HepG2 (cell line): ENCODE results near the gene LANCL1. TPM values are rescaled to one million over a fixed set of nuclear protein-coding genes. Genes with fewer than 3 reads are reported as not detected.

Experiments
- CENPT ChIP-seq: sonication (generic); formaldehyde crosslinking; IDR thresholded peaks from 2 replicates; pipeline ENCODE4 v1.8.0; 2022; ENCODE audit warnings: low read depth, mild to moderate bottlenecking, moderate library complexity, missing genetic modification reagents
- ERF ChIP-seq: IDR thresholded peaks from 2 replicates; pipeline ENCODE4 v1.6.1; 2018; ENCODE audit warnings: missing biosample characterization, missing genetic modification reagents
- FOXJ3 ChIP-seq: sonication (generic); formaldehyde crosslinking; IDR thresholded peaks from 2 replicates; pipeline ENCODE4 v1.4.0; 2020; ENCODE audit warnings: missing genetic modification reagents, mild to moderate bottlenecking, borderline replicate concordance
- FOXP1 ChIP-seq, 2 experiments: fragments of 450-650 bp in 1 of 2; IDR thresholded peaks; 2 replicates each; pipeline ENCODE4 v1.6.1; 2017 to 2018; ENCODE audit warnings: antibody characterized with exemption in 1 of 2
- JUND ChIP-seq: sonication (generic); formaldehyde crosslinking; IDR thresholded peaks from 2 replicates; pipeline ENCODE4 v1.8.0; 2022; ENCODE audit warnings: mild to moderate bottlenecking, missing genetic modification reagents
- MYC ChIP-seq: sonication (generic); formaldehyde crosslinking; IDR thresholded peaks from 2 replicates; pipeline ENCODE4 v1.9.0; 2021; ENCODE audit warnings: missing genetic modification reagents, borderline replicate concordance
- SP140L ChIP-seq: sonication (generic); formaldehyde crosslinking; IDR thresholded peaks from 2 replicates; pipeline ENCODE4 v1.4.0; 2020; ENCODE audit warnings: missing genetic modification reagents, borderline replicate concordance
- SRY ChIP-seq: sonication (generic); formaldehyde crosslinking; IDR thresholded peaks from 2 replicates; pipeline ENCODE4 v1.8.0; 2022; ENCODE audit warnings: mild to moderate bottlenecking, missing genetic modification reagents
- ZC3H4 ChIP-seq: sonication (generic); formaldehyde crosslinking; IDR thresholded peaks from 2 replicates; pipeline ENCODE4 v1.4.0; 2020; ENCODE audit warnings: missing genetic modification reagents, borderline replicate concordance
- ZNF33A ChIP-seq: sonication (generic); formaldehyde crosslinking; IDR thresholded peaks from 2 replicates; pipeline ENCODE4 v1.5.1; 2020; ENCODE audit warnings: missing genetic modification reagents, mild to moderate bottlenecking, moderate library complexity, borderline replicate concordance
- ZNF614 ChIP-seq: IDR thresholded peaks from 2 replicates; pipeline ENCODE4 v1.6.1; 2018; ENCODE audit warnings: missing biosample characterization, missing genetic modification reagents, inconsistent platforms, borderline replicate concordance
- polyA plus RNA-seq, 8 experiments: library from polyadenylated mRNA; depleted of rRNA in 3 of 8; stranded (reverse) in 7 of 8; unstranded in 1 of 8; fragments of >200 nt; fragmentation: Illumina TruSeq in 4 of 8; extraction: Trizol in 4 of 8; gene quantifications; 2 replicates each; pipeline versions ENCODE4 v1.2.1 to v1.2.3, GENCODE V29; 2011 to 2016; ENCODE audit warnings: low read depth in 4 of 8, missing spikeins in 1 of 8, mixed read lengths in 1 of 8; ENCODE audit not compliant: insufficient read depth in 1 of 8
- total RNA-seq, 5 experiments: library from RNA; depleted of rRNA; stranded (reverse); fragments of >200 nt; fragmentation: Illumina TruSeq; extraction: Trizol; gene quantifications; 2 replicates each; pipeline ENCODE4 v1.2.3, GENCODE V29; 2016; ENCODE audit warnings: low read depth in 1 of 5
- TF ChIP-seq, protein P1 (sequence below): fragments of 450-650 bp; IDR thresholded peaks from 2 replicates; pipeline ENCODE4 v1.6.1; 2016
- TF ChIP-seq, protein P2 (sequence below): sonication (generic); formaldehyde crosslinking; IDR thresholded peaks from 2 replicates; pipeline ENCODE4 v1.4.0; 2020; ENCODE audit warnings: mild to moderate bottlenecking, missing genetic modification reagents
- TF ChIP-seq, protein P3 (sequence below): sonication (generic); formaldehyde crosslinking; IDR thresholded peaks from 2 replicates; pipeline ENCODE4 v1.8.1; 2023; ENCODE audit warnings: mild to moderate bottlenecking, inconsistent platforms, moderate library complexity, missing genetic modification reagents, borderline replicate concordance
- TF ChIP-seq, protein P4 (sequence below): IDR thresholded peaks from 2 replicates; pipeline ENCODE4 v1.6.1; 2012; ENCODE audit warnings: low read length, improper control_type of control experiment

The LANCL1 gene
- total and polyA plus RNA-seq, 2 of the 13 experiments (the other 11 are each of a cell fraction or from before 2014, with no cell fraction given), result 53.5 to 67.7 TPM

DNA sequence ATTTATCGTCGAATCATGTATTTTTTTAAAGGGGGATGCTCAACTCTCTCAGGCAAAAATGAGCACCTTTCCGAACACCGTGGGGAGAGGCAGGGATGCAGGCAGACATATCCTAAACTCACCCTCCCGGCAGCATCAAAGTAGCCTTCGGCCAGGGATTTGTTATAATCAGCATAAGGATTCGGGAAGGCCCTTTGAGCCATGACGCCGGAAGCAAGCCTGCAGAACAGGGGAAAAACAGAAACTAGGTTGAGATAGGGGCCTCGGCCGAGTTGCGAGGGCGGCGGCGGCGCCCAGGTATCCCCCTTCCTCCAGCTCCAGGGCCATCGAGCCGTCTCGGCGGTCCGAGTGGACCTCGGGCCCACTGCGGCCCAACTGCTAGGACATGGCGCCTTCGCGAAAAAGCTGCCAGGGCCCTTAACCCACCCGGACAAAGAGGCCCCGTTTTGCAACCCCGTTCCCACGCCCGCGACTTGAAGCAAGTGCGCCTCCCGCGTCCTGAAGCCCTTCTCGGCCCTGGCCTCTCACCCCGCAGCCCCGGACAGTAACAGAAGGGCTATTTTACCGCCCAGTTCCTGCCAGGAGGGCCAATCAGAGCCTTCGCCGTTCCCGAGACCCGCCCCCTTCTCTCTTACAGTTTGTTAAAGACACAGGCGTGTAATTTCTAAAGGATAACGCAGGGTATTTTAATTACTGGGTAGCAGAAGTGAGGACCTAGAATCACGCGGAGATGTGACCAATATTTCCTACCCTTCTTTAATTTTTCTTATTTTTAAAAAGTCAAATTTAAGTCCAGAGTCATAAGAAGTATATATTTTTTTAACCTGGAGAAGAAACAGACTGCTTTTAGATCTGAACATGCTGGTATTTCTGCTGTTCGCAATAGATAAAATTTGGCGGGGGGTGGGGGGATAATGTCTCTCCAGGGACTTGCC is at the start of gene LANCL1 (continued):
- TF ChIP-seq SRY (CRISPR knock-in tag), result peak; percentile 84
- no peak for TF ChIP-seq CENPT (CRISPR knock-in tag)
- no peak for TF ChIP-seq ZC3H4 (CRISPR knock-in tag)
- TF ChIP-seq, protein P1, sequence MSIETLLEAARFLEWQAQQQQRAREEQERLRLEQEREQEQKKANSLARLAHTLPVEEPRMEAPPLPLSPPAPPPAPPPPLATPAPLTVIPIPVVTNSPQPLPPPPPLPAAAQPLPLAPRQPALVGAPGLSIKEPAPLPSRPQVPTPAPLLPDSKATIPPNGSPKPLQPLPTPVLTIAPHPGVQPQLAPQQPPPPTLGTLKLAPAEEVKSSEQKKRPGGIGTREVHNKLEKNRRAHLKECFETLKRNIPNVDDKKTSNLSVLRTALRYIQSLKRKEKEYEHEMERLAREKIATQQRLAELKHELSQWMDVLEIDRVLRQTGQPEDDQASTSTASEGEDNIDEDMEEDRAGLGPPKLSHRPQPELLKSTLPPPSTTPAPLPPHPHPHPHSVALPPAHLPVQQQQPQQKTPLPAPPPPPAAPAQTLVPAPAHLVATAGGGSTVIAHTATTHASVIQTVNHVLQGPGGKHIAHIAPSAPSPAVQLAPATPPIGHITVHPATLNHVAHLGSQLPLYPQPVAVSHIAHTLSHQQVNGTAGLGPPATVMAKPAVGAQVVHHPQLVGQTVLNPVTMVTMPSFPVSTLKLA, result no peak
- TF ChIP-seq ZNF614 (CRISPR knock-in tag), result peak; percentile 38; the same call in 1 of the 2 replicates
- TF ChIP-seq JUND, result no peak
- TF ChIP-seq, protein P2, sequence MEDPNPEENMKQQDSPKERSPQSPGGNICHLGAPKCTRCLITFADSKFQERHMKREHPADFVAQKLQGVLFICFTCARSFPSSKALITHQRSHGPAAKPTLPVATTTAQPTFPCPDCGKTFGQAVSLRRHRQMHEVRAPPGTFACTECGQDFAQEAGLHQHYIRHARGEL (CRISPR knock-in tag), result no peak
- TF ChIP-seq MYC (CRISPR knock-in tag), result peak; percentile 70; the same call in 1 of the 2 replicates
- TF ChIP-seq, protein P3, sequence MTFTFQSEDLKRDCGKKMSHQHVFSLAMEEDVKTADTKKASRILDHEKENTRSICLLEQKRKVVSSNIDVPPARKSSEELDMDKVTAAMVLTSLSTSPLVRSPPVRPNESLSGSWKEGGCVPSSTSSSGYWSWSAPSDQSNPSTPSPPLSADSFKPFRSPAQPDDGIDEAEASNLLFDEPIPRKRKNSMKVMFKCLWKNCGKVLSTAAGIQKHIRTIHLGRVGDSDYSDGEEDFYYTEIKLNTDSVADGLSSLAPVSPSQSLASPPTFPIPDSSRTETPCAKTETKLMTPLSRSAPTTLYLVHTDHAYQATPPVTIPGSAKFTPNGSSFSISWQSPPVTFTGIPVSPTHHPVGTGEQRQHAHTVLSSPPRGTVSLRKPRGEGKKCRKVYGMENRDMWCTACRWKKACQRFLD (CRISPR knock-in tag), result peak; percentile 76
- no peak for TF ChIP-seq SP140L (CRISPR knock-in tag)
- TF ChIP-seq, protein P4, sequence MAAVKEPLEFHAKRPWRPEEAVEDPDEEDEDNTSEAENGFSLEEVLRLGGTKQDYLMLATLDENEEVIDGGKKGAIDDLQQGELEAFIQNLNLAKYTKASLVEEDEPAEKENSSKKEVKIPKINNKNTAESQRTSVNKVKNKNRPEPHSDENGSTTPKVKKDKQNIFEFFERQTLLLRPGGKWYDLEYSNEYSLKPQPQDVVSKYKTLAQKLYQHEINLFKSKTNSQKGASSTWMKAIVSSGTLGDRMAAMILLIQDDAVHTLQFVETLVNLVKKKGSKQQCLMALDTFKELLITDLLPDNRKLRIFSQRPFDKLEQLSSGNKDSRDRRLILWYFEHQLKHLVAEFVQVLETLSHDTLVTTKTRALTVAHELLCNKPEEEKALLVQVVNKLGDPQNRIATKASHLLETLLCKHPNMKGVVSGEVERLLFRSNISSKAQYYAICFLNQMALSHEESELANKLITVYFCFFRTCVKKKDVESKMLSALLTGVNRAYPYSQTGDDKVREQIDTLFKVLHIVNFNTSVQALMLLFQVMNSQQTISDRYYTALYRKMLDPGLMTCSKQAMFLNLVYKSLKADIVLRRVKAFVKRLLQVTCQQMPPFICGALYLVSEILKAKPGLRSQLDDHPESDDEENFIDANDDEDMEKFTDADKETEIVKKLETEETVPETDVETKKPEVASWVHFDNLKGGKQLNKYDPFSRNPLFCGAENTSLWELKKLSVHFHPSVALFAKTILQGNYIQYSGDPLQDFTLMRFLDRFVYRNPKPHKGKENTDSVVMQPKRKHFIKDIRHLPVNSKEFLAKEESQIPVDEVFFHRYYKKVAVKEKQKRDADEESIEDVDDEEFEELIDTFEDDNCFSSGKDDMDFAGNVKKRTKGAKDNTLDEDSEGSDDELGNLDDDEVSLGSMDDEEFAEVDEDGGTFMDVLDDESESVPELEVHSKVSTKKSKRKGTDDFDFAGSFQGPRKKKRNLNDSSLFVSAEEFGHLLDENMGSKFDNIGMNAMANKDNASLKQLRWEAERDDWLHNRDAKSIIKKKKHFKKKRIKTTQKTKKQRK, result no peak
- TF ChIP-seq FOXP1 (IDR thresholded peaks at IDR 0.05), result no peak
- no peak for TF ChIP-seq FOXP1 (CRISPR knock-in tag; IDR thresholded peaks at IDR 0.05)
- TF ChIP-seq ERF, result peak; percentile 74; the same call in 1 of the 2 replicates
- peak; percentile 33; the same call in 1 of the 2 replicates for TF ChIP-seq FOXJ3 (CRISPR knock-in tag)
- no peak for TF ChIP-seq ZNF33A
